ENCODE measurements around the gene UCN. TPM values are rescaled to one million over a fixed set of nuclear protein-coding genes. Genes with fewer than 3 reads are reported as not detected.

Gene UCN
- polyA plus RNA-seq, 1 donor from 2014 or later = 9.0 TPM

DNA sequence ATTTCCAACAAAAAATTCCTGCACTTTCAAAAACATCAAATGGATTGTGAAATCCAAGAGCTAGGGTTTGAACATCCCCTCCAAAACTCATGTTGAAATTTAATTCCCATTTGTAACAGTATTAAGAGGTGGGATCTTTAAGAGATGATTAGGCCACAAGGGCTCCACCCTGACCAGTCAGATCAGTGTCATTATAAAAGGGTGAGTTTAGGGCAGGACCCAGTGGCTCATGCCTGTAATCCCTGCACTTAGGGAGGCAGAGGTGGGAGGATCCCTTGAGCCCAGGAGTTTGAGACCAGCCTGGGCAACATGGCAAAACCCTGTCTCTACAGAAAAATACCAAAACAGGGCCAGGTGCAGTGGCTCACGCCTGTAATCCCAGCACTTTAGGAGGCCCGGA is 39.4 kb upstream of the UCN start:
- H3K9ac ChIP-seq (ENCODE audit: low read length) = no peak overlapping the region
- H3K9me2 ChIP-seq (ENCODE audit: insufficient read depth, low read length) = no peaks in the 10 kb centered on the region
- no peaks in the 10 kb centered on the region for H3F3A ChIP-seq (ENCODE audit: insufficient read depth, low read length, poor library complexity, severe bottlenecking)
- no peak overlapping the region for H3K4me2 ChIP-seq (ENCODE audit: low read length)
- H2AFZ ChIP-seq (ENCODE audit: low read depth, low read length) = no peak overlapping the region
- no peak overlapping the region for H3K4me3 ChIP-seq (ENCODE audit: low read length)
- H3K27ac ChIP-seq (ENCODE audit: low read length) = no peak overlapping the region
- no peaks in the 10 kb centered on the region for H3K36me3 ChIP-seq (ENCODE audit: insufficient read depth, low read length)
- H4K20me1 ChIP-seq (ENCODE audit: insufficient read depth) = no peaks in the 10 kb centered on the region
- H3K9me3 ChIP-seq (ENCODE audit: low read length) = no peaks in the 10 kb centered on the region
- no peaks in the 10 kb centered on the region for H3K27me3 ChIP-seq (ENCODE audit: insufficient read depth, low read depth, low read length)
- TF ChIP-seq, protein P1, sequence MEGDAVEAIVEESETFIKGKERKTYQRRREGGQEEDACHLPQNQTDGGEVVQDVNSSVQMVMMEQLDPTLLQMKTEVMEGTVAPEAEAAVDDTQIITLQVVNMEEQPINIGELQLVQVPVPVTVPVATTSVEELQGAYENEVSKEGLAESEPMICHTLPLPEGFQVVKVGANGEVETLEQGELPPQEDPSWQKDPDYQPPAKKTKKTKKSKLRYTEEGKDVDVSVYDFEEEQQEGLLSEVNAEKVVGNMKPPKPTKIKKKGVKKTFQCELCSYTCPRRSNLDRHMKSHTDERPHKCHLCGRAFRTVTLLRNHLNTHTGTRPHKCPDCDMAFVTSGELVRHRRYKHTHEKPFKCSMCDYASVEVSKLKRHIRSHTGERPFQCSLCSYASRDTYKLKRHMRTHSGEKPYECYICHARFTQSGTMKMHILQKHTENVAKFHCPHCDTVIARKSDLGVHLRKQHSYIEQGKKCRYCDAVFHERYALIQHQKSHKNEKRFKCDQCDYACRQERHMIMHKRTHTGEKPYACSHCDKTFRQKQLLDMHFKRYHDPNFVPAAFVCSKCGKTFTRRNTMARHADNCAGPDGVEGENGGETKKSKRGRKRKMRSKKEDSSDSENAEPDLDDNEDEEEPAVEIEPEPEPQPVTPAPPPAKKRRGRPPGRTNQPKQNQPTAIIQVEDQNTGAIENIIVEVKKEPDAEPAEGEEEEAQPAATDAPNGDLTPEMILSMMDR (IDR thresholded peaks at IDR 0.05; ENCODE audit: poor library complexity, severe bottlenecking) = no peak
- TF ChIP-seq TAF1 (IDR thresholded peaks at IDR 0.05; ENCODE audit: low read depth) = no peak
- TF ChIP-seq, protein P2, sequence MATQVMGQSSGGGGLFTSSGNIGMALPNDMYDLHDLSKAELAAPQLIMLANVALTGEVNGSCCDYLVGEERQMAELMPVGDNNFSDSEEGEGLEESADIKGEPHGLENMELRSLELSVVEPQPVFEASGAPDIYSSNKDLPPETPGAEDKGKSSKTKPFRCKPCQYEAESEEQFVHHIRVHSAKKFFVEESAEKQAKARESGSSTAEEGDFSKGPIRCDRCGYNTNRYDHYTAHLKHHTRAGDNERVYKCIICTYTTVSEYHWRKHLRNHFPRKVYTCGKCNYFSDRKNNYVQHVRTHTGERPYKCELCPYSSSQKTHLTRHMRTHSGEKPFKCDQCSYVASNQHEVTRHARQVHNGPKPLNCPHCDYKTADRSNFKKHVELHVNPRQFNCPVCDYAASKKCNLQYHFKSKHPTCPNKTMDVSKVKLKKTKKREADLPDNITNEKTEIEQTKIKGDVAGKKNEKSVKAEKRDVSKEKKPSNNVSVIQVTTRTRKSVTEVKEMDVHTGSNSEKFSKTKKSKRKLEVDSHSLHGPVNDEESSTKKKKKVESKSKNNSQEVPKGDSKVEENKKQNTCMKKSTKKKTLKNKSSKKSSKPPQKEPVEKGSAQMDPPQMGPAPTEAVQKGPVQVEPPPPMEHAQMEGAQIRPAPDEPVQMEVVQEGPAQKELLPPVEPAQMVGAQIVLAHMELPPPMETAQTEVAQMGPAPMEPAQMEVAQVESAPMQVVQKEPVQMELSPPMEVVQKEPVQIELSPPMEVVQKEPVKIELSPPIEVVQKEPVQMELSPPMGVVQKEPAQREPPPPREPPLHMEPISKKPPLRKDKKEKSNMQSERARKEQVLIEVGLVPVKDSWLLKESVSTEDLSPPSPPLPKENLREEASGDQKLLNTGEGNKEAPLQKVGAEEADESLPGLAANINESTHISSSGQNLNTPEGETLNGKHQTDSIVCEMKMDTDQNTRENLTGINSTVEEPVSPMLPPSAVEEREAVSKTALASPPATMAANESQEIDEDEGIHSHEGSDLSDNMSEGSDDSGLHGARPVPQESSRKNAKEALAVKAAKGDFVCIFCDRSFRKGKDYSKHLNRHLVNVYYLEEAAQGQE (IDR thresholded peaks at IDR 0.05; ENCODE audit: borderline replicate concordance) = no peak
- no peak for TF ChIP-seq SMC3 (conservative IDR thresholded peaks at IDR 0.05; ENCODE audit: poor library complexity)
- no peak for TF ChIP-seq POLR2AphosphoS5 (IDR thresholded peaks at IDR 0.05)
- TF ChIP-seq MXI1 (conservative IDR thresholded peaks at IDR 0.05; ENCODE audit: poor library complexity, severe bottlenecking) = no peak
- no peak for TF ChIP-seq EP300 (conservative IDR thresholded peaks at IDR 0.05; ENCODE audit: poor library complexity, severe bottlenecking)
- TF ChIP-seq RAD21 (conservative IDR thresholded peaks at IDR 0.05) = no peak
- H3K79me2 ChIP-seq (replicated peaks; ENCODE audit: insufficient read depth, low read length) = peaks cover 28% of the 10 kb centered on the region

DNA sequence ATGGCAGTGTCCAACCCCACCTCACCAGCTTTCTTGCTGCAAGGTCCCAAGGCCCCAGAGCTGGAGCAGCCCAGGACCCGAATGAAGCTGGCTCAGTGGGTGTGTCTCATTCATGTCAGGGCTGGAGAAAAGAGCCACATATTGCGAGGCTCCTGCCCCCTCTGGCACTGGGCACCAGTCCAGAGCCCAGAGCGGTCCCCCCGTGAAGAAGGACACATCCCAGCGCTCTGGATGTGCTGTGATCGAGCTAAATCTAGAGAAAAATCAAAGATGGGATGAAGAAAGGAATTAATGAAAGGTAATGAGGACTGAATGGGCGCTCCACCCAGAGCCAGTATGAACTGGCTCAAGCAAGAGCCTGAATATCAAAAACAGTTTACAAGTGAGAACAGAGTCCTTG is 27.9 kb upstream of the UCN start:
- Histone ChIP-seq H3K36me3 (ENCODE audit: insufficient read depth, low read length) (no peaks in the 10 kb centered on the region), H3F3A (ENCODE audit: insufficient read depth, low read length, poor library complexity, severe bottlenecking) (no peaks in the 10 kb centered on the region)
- TF ChIP-seq EP300 (conservative IDR thresholded peaks at IDR 0.05; ENCODE audit: poor library complexity, severe bottlenecking) (no peak), EZH2 (IDR thresholded peaks at IDR 0.05; ENCODE audit: borderline replicate concordance, insufficient read depth, low read length, poor library complexity, severe bottlenecking) (no peak), SMC3 (conservative IDR thresholded peaks at IDR 0.05; ENCODE audit: poor library complexity) (no peak), RAD21 (conservative IDR thresholded peaks at IDR 0.05) (no peak), POLR2AphosphoS5 (IDR thresholded peaks at IDR 0.05) (no peak), TAF1 (IDR thresholded peaks at IDR 0.05; ENCODE audit: low read depth) (no peak), MXI1 (conservative IDR thresholded peaks at IDR 0.05; ENCODE audit: poor library complexity, severe bottlenecking) (no peak)
- TF ChIP-seq, protein P1 (IDR thresholded peaks at IDR 0.05; ENCODE audit: poor library complexity, severe bottlenecking) = no peak
- TF ChIP-seq, protein P2 (IDR thresholded peaks at IDR 0.05; ENCODE audit: borderline replicate concordance) = no peak

More for the DNA sequence above, 27.9 kb upstream of the UCN start:
- Histone ChIP-seq H3K79me2 (replicated peaks; ENCODE audit: insufficient read depth, low read length) (no peaks in the 10 kb centered on the region), H3K27me3 (ENCODE audit: insufficient read depth, low read depth, low read length) (no peaks in the 10 kb centered on the region), H3K27ac (ENCODE audit: low read length) (no peak overlapping the region), H4K20me1 (ENCODE audit: insufficient read depth) (no peaks in the 10 kb centered on the region), H3K9ac (ENCODE audit: low read length) (no peak overlapping the region), H3K9me3 (ENCODE audit: low read length) (no peaks in the 10 kb centered on the region), H3K4me2 (ENCODE audit: low read length) (no peak overlapping the region), H3K4me3 (ENCODE audit: low read length) (no peak overlapping the region), H3K9me2 (ENCODE audit: insufficient read depth, low read length) (no peaks in the 10 kb centered on the region), H2AFZ (ENCODE audit: low read depth, low read length) (no peak overlapping the region)
